CD4-positive, alpha-beta T cell (primary cell): ENCODE results near the gene KCNJ15. TPM values are rescaled to one million over a fixed set of nuclear protein-coding genes. Genes with fewer than 3 reads are reported as not detected.

Experiments
- ATAC-seq: fragments of 200-7000 bp; cut with Tn5 transposase; one replicate; pipeline ENCODE4 v1.10.0; 2022; ENCODE audit warnings: mild to moderate bottlenecking; ENCODE audit not compliant: poor library complexity
- CTCF ChIA-PET: fragments of 350-600 bp; sonication (Branson Sonifier 250); formaldehyde crosslinking; loops from one replicate; lab custom pipeline; 2021; ENCODE audit warnings: antibody characterized with exemption, inconsistent platforms; lab: Charles Lee
- POLR2A ChIA-PET: fragments of 350-600 bp; sonication (Branson Sonifier 250); formaldehyde crosslinking; loops from one replicate; lab custom pipeline; 2021; ENCODE audit warnings: antibody characterized with exemption, inconsistent platforms; lab: Charles Lee
- DNase-seq, 14 experiments: peaks; one replicate each; pipeline ENCODE4 v3.0.0-alpha.2; 2013 to 2020; ENCODE audit warnings: mixed read lengths in 2 of 14
- H3K27ac ChIP-seq, 2 donors: one replicate each; pipeline versions ENCODE4 v1.5.1 to v1.7.0; 2013; ENCODE audit warnings: low read length in 2 of 2, low read depth in 1 of 2, mild to moderate bottlenecking in 1 of 2
- H3K27me3 ChIP-seq, 2 experiments: 1 replicate in 1 of 2; 2 replicates in 1 of 2; pipeline versions ENCODE4 v1.6.1 to v1.7.0; 2013; ENCODE audit warnings: low read length in 2 of 2, control low read depth in 1 of 2, mild to moderate bottlenecking in 1 of 2, moderate library complexity in 1 of 2; ENCODE audit not compliant: insufficient read depth in 2 of 2, control insufficient read depth in 1 of 2
- H3K36me3 ChIP-seq: one replicate; pipeline ENCODE4 v1.6.1; 2013; ENCODE audit warnings: low read length, control low read depth; ENCODE audit not compliant: insufficient read depth
- H3K4me1 ChIP-seq: one replicate; pipeline ENCODE4 v1.6.1; 2013; ENCODE audit warnings: low read length, control low read depth; ENCODE audit not compliant: insufficient read depth
- H3K4me3 ChIP-seq: one replicate; pipeline ENCODE4 v1.5.1; 2013; ENCODE audit warnings: mild to moderate bottlenecking, low read length, moderate library complexity
- H3K9me3 ChIP-seq, 2 experiments: 1 replicate in 1 of 2; 2 replicates in 1 of 2; pipeline versions ENCODE4 v1.6.1 to v1.7.0; 2013; ENCODE audit warnings: low read length in 2 of 2, mild to moderate bottlenecking in 2 of 2, control low read depth in 1 of 2, moderate library complexity in 1 of 2; ENCODE audit not compliant: control insufficient read depth in 1 of 2, insufficient read depth in 1 of 2
- H3K27ac Mint-ChIP-seq: one replicate; pipeline ENCODE4 v1.8.0; 2020; ENCODE audit warnings: mixed read lengths
- H3K27me3 Mint-ChIP-seq: one replicate; pipeline ENCODE4 v1.8.0; 2021; ENCODE audit warnings: mixed read lengths
- H3K36me3 Mint-ChIP-seq: one replicate; pipeline ENCODE4 v1.8.0; 2021; ENCODE audit warnings: low read depth, mixed read lengths
- H3K4me1 Mint-ChIP-seq: one replicate; pipeline ENCODE4 v1.8.0; 2021; ENCODE audit warnings: low read depth, mixed read lengths
- H3K4me3 Mint-ChIP-seq: one replicate; pipeline ENCODE4 v1.8.0; 2020; ENCODE audit warnings: mild to moderate bottlenecking, mixed read lengths
- H3K9me3 Mint-ChIP-seq: one replicate; pipeline ENCODE4 v1.8.0; 2020; ENCODE audit warnings: mixed read lengths
- intact Hi-C, 2 experiments: fragments of 100-400 bp; cut with DNase I in 1 of 2; cut with micrococcal nuclease in 1 of 2; formaldehyde crosslinking; loops; one replicate each; pipeline versions ENCODE4 v1.15.1 to v1.9.0; 2023 to 2025; cut with DNase I, micrococcal nuclease
- total RNA-seq, 174 experiments: library from RNA in 2 of 174; stranded (reverse) in 2 of 174; gene quantifications; one replicate each; pipeline ENCODE4 v1.2.3 and lab custom pipeline; 2021 to 2026
- TF ChIP-seq, protein P1 (sequence below): fragments of 200-600 bp; IDR thresholded peaks from one replicate; pipeline ENCODE4 v1.8.0; 2022; ENCODE audit warnings: antibody characterized with exemption, mild to moderate bottlenecking

The KCNJ15 gene
- total RNA-seq, 2 experiments from 2014 or later, result 0.19 TPM; not detected in 1

DNA sequence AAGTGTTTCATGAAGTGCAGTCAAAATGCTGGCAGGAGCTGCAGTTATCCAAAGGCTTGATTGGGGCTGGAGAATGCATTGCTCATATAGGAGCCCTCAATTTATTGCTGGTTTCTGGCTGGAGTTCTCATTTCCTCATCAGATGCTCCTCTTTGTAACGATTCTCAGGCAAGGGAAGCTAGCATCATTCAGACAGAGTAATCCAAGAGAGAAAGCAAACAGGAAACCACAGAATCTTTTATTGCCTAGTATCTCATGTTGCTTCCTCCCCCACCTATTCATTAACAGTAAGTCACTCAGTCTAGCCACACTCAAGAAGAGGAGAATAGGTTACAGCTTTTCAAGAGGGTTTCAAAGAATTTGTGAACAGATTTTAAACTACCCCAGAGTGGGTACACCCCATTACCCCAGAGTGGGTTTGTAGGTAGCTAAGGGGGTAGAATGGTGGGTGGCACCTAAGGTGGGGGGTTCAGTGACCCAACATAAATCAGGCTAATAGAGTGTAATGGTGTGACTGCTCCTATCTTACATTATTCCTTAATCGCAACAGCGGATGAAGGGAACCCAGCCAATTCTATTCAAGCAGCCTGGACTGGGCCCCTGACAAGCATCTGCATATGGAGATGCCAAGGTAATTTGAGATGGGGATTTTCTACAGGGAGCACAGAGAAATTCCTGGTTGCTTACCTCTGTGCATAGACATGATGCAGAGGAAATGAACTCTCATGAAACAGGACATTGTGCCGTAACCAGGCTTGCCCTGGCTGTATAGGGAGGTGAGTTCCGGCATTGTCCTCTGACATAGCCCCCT is 67.1 kb downstream of the KCNJ15 start:
- peaks cover 21% of the 10 kb centered on the region for H3K4me1 ChIP-seq
- Mint-ChIP-seq H3K9me3 (no peaks in the 10 kb centered on the region), H3K4me3 (peak overlapping the region; percentile 34), H3K36me3 (no peaks in the 10 kb centered on the region), H3K27ac (peak overlapping the region; percentile 76), H3K27me3 (no peaks in the 10 kb centered on the region), H3K4me1 (peaks cover 37% of the 10 kb centered on the region)
- H3K9me3 ChIP-seq, result no peaks in the 10 kb centered on the region
- TF ChIP-seq, protein P1, sequence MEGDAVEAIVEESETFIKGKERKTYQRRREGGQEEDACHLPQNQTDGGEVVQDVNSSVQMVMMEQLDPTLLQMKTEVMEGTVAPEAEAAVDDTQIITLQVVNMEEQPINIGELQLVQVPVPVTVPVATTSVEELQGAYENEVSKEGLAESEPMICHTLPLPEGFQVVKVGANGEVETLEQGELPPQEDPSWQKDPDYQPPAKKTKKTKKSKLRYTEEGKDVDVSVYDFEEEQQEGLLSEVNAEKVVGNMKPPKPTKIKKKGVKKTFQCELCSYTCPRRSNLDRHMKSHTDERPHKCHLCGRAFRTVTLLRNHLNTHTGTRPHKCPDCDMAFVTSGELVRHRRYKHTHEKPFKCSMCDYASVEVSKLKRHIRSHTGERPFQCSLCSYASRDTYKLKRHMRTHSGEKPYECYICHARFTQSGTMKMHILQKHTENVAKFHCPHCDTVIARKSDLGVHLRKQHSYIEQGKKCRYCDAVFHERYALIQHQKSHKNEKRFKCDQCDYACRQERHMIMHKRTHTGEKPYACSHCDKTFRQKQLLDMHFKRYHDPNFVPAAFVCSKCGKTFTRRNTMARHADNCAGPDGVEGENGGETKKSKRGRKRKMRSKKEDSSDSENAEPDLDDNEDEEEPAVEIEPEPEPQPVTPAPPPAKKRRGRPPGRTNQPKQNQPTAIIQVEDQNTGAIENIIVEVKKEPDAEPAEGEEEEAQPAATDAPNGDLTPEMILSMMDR, result no peak
- ATAC-seq (peak; percentile 97), DNase-seq (peak in 4 of 14 experiments; percentile 19 to 57 (median 48))
- CTCF ChIA-PET, result interaction anchor here (0.6 to 0.8 kb wide), 2 partner anchors 18 to 105 kb away, joined by 3 to 4 read pairs; no protein-coding TSS in a partner anchor
- no peak overlapping the region for H3K4me3 ChIP-seq
- H3K27me3 ChIP-seq, result no peaks in the 10 kb centered on the region
- H3K27ac ChIP-seq, result peak overlapping the region; percentile 7 to 11
- POLR2A ChIA-PET, result interaction anchor here (0.8 to 1.4 kb wide), 4 partner anchors 12 to 28 kb away, joined by 4 to 9 read pairs (median 4); no protein-coding TSS in a partner anchor
- intact Hi-C loops, result loop anchor here in 1 of 2 experiments (1.0 kb wide), 2 partner anchors 18 to 79 kb away; no protein-coding TSS in a partner anchor
- H3K36me3 ChIP-seq, result no peaks in the 10 kb centered on the region

DNA sequence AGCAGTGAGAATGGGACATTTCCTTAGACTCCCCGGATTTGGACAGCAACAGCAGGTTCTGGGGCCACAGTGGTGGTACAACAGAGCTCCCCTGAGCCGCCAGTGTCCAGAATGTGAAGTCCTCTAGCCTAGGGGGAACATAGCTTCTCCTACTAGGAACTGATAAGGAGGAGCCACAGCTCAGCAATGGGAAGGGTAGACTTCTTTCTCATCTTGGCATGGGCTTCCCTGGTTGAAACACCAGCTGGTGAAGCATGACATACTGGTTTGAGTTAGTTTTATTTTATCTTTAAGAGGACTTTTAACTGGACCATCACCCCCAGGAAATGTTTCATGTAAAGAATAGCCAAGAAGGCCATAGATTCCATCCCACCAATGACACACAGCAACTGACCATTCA is 68.4 kb downstream of the KCNJ15 start:
- peaks cover 21% of the 10 kb centered on the region for H3K4me1 ChIP-seq
- Mint-ChIP-seq H3K36me3 (no peaks in the 10 kb centered on the region), H3K9me3 (no peaks in the 10 kb centered on the region), H3K4me1 (peaks cover 37% of the 10 kb centered on the region), H3K4me3 (no peak overlapping the region), H3K27ac (peak overlapping the region; percentile 76), H3K27me3 (no peaks in the 10 kb centered on the region)
- no peak overlapping the region for H3K4me3 ChIP-seq
- DNase-seq (no peak), ATAC-seq (no peak)
- TF ChIP-seq, protein P1, result no peak
- H3K36me3 ChIP-seq, result no peaks in the 10 kb centered on the region
- ChIA-PET POLR2A (interaction anchor here (0.7 kb wide), 2 partner anchors 8 to 23 kb away, joined by 3 read pairs; no protein-coding TSS in a partner anchor), CTCF (no interaction called here)
- H3K27ac ChIP-seq, result no peak overlapping the region
- no peaks in the 10 kb centered on the region for H3K27me3 ChIP-seq
- intact Hi-C loops, result no loop called here
- no peaks in the 10 kb centered on the region for H3K9me3 ChIP-seq

DNA sequence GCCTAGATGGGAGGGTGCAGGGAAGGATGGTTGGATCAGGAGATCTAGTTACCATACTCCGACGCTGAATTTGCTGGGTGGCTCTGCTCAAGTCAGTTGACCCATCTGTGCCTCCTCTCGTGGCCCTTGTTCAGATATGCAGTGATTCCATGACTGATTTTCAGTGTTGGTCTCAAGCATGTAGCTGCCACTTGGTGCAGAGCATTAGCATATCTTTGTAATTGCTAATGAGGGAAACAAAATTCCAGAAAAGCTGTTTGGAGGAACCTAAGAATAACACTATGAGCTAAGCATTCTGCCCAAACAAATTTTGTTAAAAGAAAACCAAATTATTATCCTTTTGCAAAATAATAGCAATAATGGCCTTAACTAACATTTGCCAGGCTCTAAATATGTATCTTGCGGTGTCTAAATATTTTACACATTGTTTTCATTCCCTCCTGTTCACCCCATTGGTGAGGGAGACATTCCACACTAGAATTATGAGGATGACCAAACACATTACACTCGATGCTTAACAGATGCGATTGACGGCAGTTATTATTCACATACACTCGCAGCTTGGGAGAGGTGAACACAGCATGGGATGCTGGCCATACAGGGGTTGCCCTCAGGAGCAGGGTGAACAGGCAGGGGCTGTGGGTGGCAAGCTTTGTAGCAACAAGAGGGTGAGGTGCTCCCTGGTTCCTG is 69.1 kb downstream of the KCNJ15 start:
- H3K27ac ChIP-seq, result no peak overlapping the region
- ATAC-seq (no peak), DNase-seq (no peak)
- peak overlapping the region; percentile 76 for H3K27ac Mint-ChIP-seq
- H3K4me1 ChIP-seq, result peaks cover 21% of the 10 kb centered on the region
- no peaks in the 10 kb centered on the region for H3K9me3 ChIP-seq
- TF ChIP-seq, protein P1, result no peak
- no peak overlapping the region for H3K4me3 Mint-ChIP-seq
- ChIA-PET POLR2A (interaction anchor here (0.7 kb wide), 1 partner anchor 9 kb away, joined by 3 read pairs; no protein-coding TSS in a partner anchor), CTCF (no interaction called here)
- no peaks in the 10 kb centered on the region for H3K36me3 ChIP-seq
- peaks cover 37% of the 10 kb centered on the region for H3K4me1 Mint-ChIP-seq
- no peaks in the 10 kb centered on the region for H3K36me3 Mint-ChIP-seq
- H3K27me3 ChIP-seq, result no peaks in the 10 kb centered on the region
- intact Hi-C loops, result no loop called here
- no peak overlapping the region for H3K4me3 ChIP-seq
- no peaks in the 10 kb centered on the region for H3K27me3 Mint-ChIP-seq
- no peaks in the 10 kb centered on the region for H3K9me3 Mint-ChIP-seq
